Measurements from ENCODE around the gene PCK1.

PCK1 gene

GRCh38 chr20:57595041-57596030 lies 34.4 kb downstream of the PCK1 start:
- DNase-seq (ENCODE audit: low read depth, low spot score) = no peak
- CTCF ChIA-PET = interaction anchor here (0.8 to 13.2 kb wide), 31 partner anchors 11 to 623 kb away, joined by 3 to 303 read pairs (median 5); partner anchors contain the start of gene ZBP1
- TF ChIP-seq CTCF (IDR thresholded peaks at IDR 0.05; ENCODE audit: insufficient read depth, low read length, missing control alignments) = no peak
- no peak overlapping the region for H3K4me3 ChIP-seq (ENCODE audit: low read depth, low read length)
- POLR2A ChIA-PET = no interaction called here

GRCh38 chr20:57596358-57596757 lies 35.4 kb downstream of the PCK1 start:
- POLR2A ChIA-PET = no interaction called here
- DNase-seq (ENCODE audit: low read depth, low spot score) = no peak
- no peak for TF ChIP-seq CTCF (IDR thresholded peaks at IDR 0.05; ENCODE audit: insufficient read depth, low read length, missing control alignments)
- CTCF ChIA-PET = interaction anchor here (0.8 to 13.2 kb wide), 25 partner anchors 10 to 622 kb away, joined by 3 to 303 read pairs (median 5); partner anchors contain the start of gene ZBP1
- no peak overlapping the region for H3K4me3 ChIP-seq (ENCODE audit: low read depth, low read length)

GRCh38 chr20:57596998-57597939 lies 36.4 kb downstream of the PCK1 start:
- DNase-seq (ENCODE audit: low read depth, low spot score) = no peak
- H3K4me3 ChIP-seq (ENCODE audit: low read depth, low read length) = no peak overlapping the region
- CTCF ChIA-PET = interaction anchor here (0.8 to 13.2 kb wide), 18 partner anchors 9 to 622 kb away, joined by 3 to 303 read pairs (median 9); no protein-coding TSS in a partner anchor
- POLR2A ChIA-PET = no interaction called here
- TF ChIP-seq CTCF (IDR thresholded peaks at IDR 0.05; ENCODE audit: insufficient read depth, low read length, missing control alignments) = peak; percentile 90

GRCh38 chr20:57598060-57598459 lies 37.1 kb downstream of the PCK1 start:
- POLR2A ChIA-PET = no interaction called here

GRCh38 chr20:57598491-57598890 lies 37.6 kb downstream of the PCK1 start:
- DNase-seq (ENCODE audit: low read depth, low spot score) = no peak
- no peak overlapping the region for H3K4me3 ChIP-seq (ENCODE audit: low read depth, low read length)
- no peak for TF ChIP-seq CTCF (IDR thresholded peaks at IDR 0.05; ENCODE audit: insufficient read depth, low read length, missing control alignments)
- ChIA-PET CTCF (interaction anchor here (1.1 to 13.2 kb wide), 9 partner anchors 12 to 611 kb away, joined by 3 to 303 read pairs (median 30); no protein-coding TSS in a partner anchor), POLR2A (no interaction called here)

More at GRCh38 chr20:57598060-57598459, 37.1 kb downstream of the PCK1 start:
- H3K4me3 ChIP-seq (ENCODE audit: low read depth, low read length) = no peak overlapping the region
- CTCF ChIA-PET = interaction anchor here (1.1 to 13.2 kb wide), 9 partner anchors 12 to 612 kb away, joined by 3 to 303 read pairs (median 30); no protein-coding TSS in a partner anchor
- DNase-seq (ENCODE audit: low read depth, low spot score) = no peak
- no peak for TF ChIP-seq CTCF (IDR thresholded peaks at IDR 0.05; ENCODE audit: insufficient read depth, low read length, missing control alignments)

All from AG04449 (cell line).